GM23338 (cell line): ENCODE measurements around the gene PAX9. TPM values are rescaled to one million over a fixed set of nuclear protein-coding genes. Genes with fewer than 3 reads are reported as not detected.

Experiments
- ATAC-seq: fragments of 200-7000 bp; cut with Tn5 transposase; 3 replicates; pipeline ENCODE4 v1.9.1; 2020
- DNase-seq: peaks from one replicate; pipeline ENCODE4 v3.0.0-alpha.2; 2015; ENCODE audit warnings: low spot score
- H2AFZ ChIP-seq: fragments of 200-600 bp; sonication (generic); 2 replicates; pipeline ENCODE4 v1.8.0; 2016; ENCODE audit warnings: antibody characterized with exemption, mild to moderate bottlenecking, moderate library complexity
- H3F3A ChIP-seq: fragments of 200-600 bp; sonication (generic); replicated peaks from 2 replicates; pipeline ENCODE4 v1.8.0; 2017; ENCODE audit warnings: antibody characterized with exemption, mixed run types, low read depth
- H3K27ac ChIP-seq: fragments of 200-600 bp; sonication (generic); 2 replicates; pipeline ENCODE4 v1.6.1; 2016; ENCODE audit warnings: low read depth
- H3K27me3 ChIP-seq: fragments of 200-600 bp; sonication (generic); 2 replicates; pipeline ENCODE4 v1.8.0; 2016; ENCODE audit warnings: mild to moderate bottlenecking, mixed run types, moderate library complexity; ENCODE audit not compliant: insufficient read depth
- H3K36me3 ChIP-seq: fragments of 200-600 bp; sonication (generic); 2 replicates; pipeline ENCODE4 v1.8.0; 2016; ENCODE audit warnings: mild to moderate bottlenecking; ENCODE audit not compliant: insufficient read depth
- H3K4me1 ChIP-seq: fragments of 200-600 bp; sonication (generic); 2 replicates; pipeline ENCODE4 v1.8.0; 2016; ENCODE audit warnings: mild to moderate bottlenecking, moderate library complexity; ENCODE audit not compliant: insufficient read depth
- H3K4me2 ChIP-seq: fragments of 200-600 bp; sonication (generic); 2 replicates; pipeline ENCODE4 v1.7.1; 2017; ENCODE audit warnings: mixed run types
- H3K4me3 ChIP-seq: fragments of 200-600 bp; sonication (generic); 2 replicates; pipeline ENCODE4 v1.6.1; 2016; ENCODE audit warnings: mixed run types
- H3K79me2 ChIP-seq: fragments of 200-600 bp; sonication (generic); replicated peaks from 2 replicates; pipeline ENCODE4 v1.8.0; 2017; ENCODE audit warnings: mild to moderate bottlenecking; ENCODE audit not compliant: insufficient read depth
- H3K9me2 ChIP-seq: fragments of 200-600 bp; sonication (generic); 2 replicates; pipeline ENCODE4 v1.8.0; 2017; ENCODE audit not compliant: insufficient read depth
- H4K20me1 ChIP-seq: fragments of 200-600 bp; sonication (generic); replicated peaks from 2 replicates; pipeline ENCODE4 v1.8.0; 2017; ENCODE audit warnings: mild to moderate bottlenecking; ENCODE audit not compliant: insufficient read depth
- H3K27ac Mint-ChIP-seq: 2 replicates; pipeline ENCODE4 v1.8.0; 2020; ENCODE audit warnings: inconsistent platforms, mild to moderate bottlenecking, moderate library complexity, mixed read lengths
- H3K27me3 Mint-ChIP-seq: 3 replicates; pipeline ENCODE4 v1.8.0; 2022; ENCODE audit warnings: low read depth, mild to moderate bottlenecking, moderate library complexity, mixed read lengths, inconsistent platforms; ENCODE audit not compliant: insufficient read depth, poor library complexity
- H3K36me3 Mint-ChIP-seq: 3 replicates; pipeline ENCODE4 v1.8.0; 2021; ENCODE audit warnings: low read depth, mild to moderate bottlenecking, inconsistent platforms, moderate library complexity, mixed read lengths
- H3K4me1 Mint-ChIP-seq: 3 replicates; pipeline ENCODE4 v1.8.0; 2020; ENCODE audit warnings: mild to moderate bottlenecking, inconsistent platforms, mixed read lengths
- H3K4me3 Mint-ChIP-seq: 3 replicates; pipeline ENCODE4 v1.8.0; 2021; ENCODE audit warnings: moderate library complexity, mild to moderate bottlenecking, inconsistent platforms, mixed read lengths
- H3K9me3 Mint-ChIP-seq: 3 replicates; pipeline ENCODE4 v1.8.0; 2020; ENCODE audit warnings: moderate library complexity, mild to moderate bottlenecking, inconsistent platforms, mixed read lengths
- CREB1 ChIP-seq: fragments of 250-450 bp; sonication (Bioruptor Pico); IDR thresholded peaks from 2 replicates; pipeline ENCODE4 v1.5.0; 2020; ENCODE audit warnings: low read depth, mild to moderate bottlenecking, moderate library complexity
- EZH2 ChIP-seq: fragments of 200-600 bp; sonication (generic); IDR thresholded peaks from one replicate; pipeline ENCODE4 v1.8.0; 2017; ENCODE audit warnings: antibody characterized with exemption, mild to moderate bottlenecking, low read depth; ENCODE audit not compliant: unreplicated experiment
- EZH2phosphoT487 ChIP-seq: fragments of 200-600 bp; sonication (generic); IDR thresholded peaks from one replicate; pipeline ENCODE4 v1.8.1; 2018; ENCODE audit warnings: antibody characterized with exemption; ENCODE audit not compliant: unreplicated experiment
- JUNB ChIP-seq: IDR thresholded peaks from one replicate; pipeline ENCODE4 v1.6.1; 2016; ENCODE audit warnings: antibody characterized with exemption; ENCODE audit not compliant: unreplicated experiment
- NANOG ChIP-seq: IDR thresholded peaks from 2 replicates; pipeline ENCODE4 v1.6.1; 2016; ENCODE audit warnings: antibody characterized with exemption, borderline replicate concordance
- POLR2AphosphoS5 ChIP-seq: IDR thresholded peaks from 2 replicates; pipeline ENCODE4 v1.6.1; 2016; ENCODE audit warnings: antibody characterized with exemption, low read depth
- REST ChIP-seq: IDR thresholded peaks from one replicate; pipeline ENCODE4 v1.6.1; 2018; ENCODE audit warnings: antibody characterized with exemption; ENCODE audit not compliant: unreplicated experiment
- STAT1 ChIP-seq: IDR thresholded peaks from one replicate; pipeline ENCODE4 v1.6.1; 2016; ENCODE audit warnings: antibody characterized with exemption; ENCODE audit not compliant: unreplicated experiment
- ZNF114 ChIP-seq: fragments of 250-450 bp; sonication (Bioruptor Pico); IDR thresholded peaks from 2 replicates; pipeline ENCODE4 v1.5.0; 2020; ENCODE audit warnings: mild to moderate bottlenecking, moderate library complexity
- ZNF331 ChIP-seq: fragments of 250-450 bp; sonication (Bioruptor Pico); IDR thresholded peaks from 2 replicates; pipeline ENCODE4 v1.5.0; 2020; ENCODE audit warnings: low read depth, mild to moderate bottlenecking, moderate library complexity
- polyA plus RNA-seq: library from polyadenylated mRNA; unstranded; fragments of >200 nt; fragmentation: Nextera tagmentation; extraction: Ambion mirVana; gene quantifications from 2 replicates; pipeline ENCODE4 v1.2.1, GENCODE V29; 2016
- total RNA-seq: library from RNA; depleted of rRNA; stranded (reverse); fragments of >200 nt; shearing (Covaris generic); gene quantifications from 2 replicates; pipeline ENCODE4 v1.2.3, GENCODE V29; 2014
- TF ChIP-seq, protein P1 (sequence below): IDR thresholded peaks from 2 replicates; pipeline ENCODE4 v1.6.1; 2016; ENCODE audit warnings: antibody characterized with exemption
- TF ChIP-seq, protein P2 (sequence below): fragments of 250-450 bp; sonication (Bioruptor Pico); IDR thresholded peaks from 2 replicates; pipeline ENCODE4 v1.5.0; 2020; ENCODE audit warnings: mild to moderate bottlenecking, moderate library complexity
- TF ChIP-seq, protein P3 (sequence below), 2 experiments: fragments of 200-600 bp in 1 of 2; sonication (generic) in 1 of 2; conservative IDR thresholded peaks; 2 replicates each; pipeline versions ENCODE4 v1.5.1 to v1.6.1; 2016 to 2017; ENCODE audit warnings: antibody characterized with exemption in 2 of 2, low read depth in 2 of 2, mild to moderate bottlenecking in 2 of 2, moderate library complexity in 1 of 2

Gene PAX9
- total and polyA plus RNA-seq, 2 experiments from 2014 or later = 0.74 TPM; not detected in 1

- Histone ChIP-seq H3K36me3 (no peaks in the 10 kb centered on the region), H3K4me1 (peaks cover 9% of the 10 kb centered on the region), H3K27me3 (no peaks in the 10 kb centered on the region), H4K20me1 (no peaks in the 10 kb centered on the region), H3K4me2 (no peak overlapping the region), H3F3A (no peaks in the 10 kb centered on the region), H3K27ac (no peak overlapping the region), H2AFZ (no peak overlapping the region; the same call in 1 of the 2 replicates), H3K79me2 (no peaks in the 10 kb centered on the region), H3K4me3 (no peak overlapping the region), H3K9me2 (no peaks in the 10 kb centered on the region; the same call in 1 of the 2 replicates)
- H3K4me1 Mint-ChIP-seq = peaks cover 15% of the 10 kb centered on the region
- H3K4me3 Mint-ChIP-seq = no peak overlapping the region
- no peaks in the 10 kb centered on the region for H3K36me3 Mint-ChIP-seq
- TF ChIP-seq, protein P1, sequence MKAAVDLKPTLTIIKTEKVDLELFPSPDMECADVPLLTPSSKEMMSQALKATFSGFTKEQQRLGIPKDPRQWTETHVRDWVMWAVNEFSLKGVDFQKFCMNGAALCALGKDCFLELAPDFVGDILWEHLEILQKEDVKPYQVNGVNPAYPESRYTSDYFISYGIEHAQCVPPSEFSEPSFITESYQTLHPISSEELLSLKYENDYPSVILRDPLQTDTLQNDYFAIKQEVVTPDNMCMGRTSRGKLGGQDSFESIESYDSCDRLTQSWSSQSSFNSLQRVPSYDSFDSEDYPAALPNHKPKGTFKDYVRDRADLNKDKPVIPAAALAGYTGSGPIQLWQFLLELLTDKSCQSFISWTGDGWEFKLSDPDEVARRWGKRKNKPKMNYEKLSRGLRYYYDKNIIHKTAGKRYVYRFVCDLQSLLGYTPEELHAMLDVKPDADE = no peak
- TF ChIP-seq STAT1 = no peak
- TF ChIP-seq, protein P2, sequence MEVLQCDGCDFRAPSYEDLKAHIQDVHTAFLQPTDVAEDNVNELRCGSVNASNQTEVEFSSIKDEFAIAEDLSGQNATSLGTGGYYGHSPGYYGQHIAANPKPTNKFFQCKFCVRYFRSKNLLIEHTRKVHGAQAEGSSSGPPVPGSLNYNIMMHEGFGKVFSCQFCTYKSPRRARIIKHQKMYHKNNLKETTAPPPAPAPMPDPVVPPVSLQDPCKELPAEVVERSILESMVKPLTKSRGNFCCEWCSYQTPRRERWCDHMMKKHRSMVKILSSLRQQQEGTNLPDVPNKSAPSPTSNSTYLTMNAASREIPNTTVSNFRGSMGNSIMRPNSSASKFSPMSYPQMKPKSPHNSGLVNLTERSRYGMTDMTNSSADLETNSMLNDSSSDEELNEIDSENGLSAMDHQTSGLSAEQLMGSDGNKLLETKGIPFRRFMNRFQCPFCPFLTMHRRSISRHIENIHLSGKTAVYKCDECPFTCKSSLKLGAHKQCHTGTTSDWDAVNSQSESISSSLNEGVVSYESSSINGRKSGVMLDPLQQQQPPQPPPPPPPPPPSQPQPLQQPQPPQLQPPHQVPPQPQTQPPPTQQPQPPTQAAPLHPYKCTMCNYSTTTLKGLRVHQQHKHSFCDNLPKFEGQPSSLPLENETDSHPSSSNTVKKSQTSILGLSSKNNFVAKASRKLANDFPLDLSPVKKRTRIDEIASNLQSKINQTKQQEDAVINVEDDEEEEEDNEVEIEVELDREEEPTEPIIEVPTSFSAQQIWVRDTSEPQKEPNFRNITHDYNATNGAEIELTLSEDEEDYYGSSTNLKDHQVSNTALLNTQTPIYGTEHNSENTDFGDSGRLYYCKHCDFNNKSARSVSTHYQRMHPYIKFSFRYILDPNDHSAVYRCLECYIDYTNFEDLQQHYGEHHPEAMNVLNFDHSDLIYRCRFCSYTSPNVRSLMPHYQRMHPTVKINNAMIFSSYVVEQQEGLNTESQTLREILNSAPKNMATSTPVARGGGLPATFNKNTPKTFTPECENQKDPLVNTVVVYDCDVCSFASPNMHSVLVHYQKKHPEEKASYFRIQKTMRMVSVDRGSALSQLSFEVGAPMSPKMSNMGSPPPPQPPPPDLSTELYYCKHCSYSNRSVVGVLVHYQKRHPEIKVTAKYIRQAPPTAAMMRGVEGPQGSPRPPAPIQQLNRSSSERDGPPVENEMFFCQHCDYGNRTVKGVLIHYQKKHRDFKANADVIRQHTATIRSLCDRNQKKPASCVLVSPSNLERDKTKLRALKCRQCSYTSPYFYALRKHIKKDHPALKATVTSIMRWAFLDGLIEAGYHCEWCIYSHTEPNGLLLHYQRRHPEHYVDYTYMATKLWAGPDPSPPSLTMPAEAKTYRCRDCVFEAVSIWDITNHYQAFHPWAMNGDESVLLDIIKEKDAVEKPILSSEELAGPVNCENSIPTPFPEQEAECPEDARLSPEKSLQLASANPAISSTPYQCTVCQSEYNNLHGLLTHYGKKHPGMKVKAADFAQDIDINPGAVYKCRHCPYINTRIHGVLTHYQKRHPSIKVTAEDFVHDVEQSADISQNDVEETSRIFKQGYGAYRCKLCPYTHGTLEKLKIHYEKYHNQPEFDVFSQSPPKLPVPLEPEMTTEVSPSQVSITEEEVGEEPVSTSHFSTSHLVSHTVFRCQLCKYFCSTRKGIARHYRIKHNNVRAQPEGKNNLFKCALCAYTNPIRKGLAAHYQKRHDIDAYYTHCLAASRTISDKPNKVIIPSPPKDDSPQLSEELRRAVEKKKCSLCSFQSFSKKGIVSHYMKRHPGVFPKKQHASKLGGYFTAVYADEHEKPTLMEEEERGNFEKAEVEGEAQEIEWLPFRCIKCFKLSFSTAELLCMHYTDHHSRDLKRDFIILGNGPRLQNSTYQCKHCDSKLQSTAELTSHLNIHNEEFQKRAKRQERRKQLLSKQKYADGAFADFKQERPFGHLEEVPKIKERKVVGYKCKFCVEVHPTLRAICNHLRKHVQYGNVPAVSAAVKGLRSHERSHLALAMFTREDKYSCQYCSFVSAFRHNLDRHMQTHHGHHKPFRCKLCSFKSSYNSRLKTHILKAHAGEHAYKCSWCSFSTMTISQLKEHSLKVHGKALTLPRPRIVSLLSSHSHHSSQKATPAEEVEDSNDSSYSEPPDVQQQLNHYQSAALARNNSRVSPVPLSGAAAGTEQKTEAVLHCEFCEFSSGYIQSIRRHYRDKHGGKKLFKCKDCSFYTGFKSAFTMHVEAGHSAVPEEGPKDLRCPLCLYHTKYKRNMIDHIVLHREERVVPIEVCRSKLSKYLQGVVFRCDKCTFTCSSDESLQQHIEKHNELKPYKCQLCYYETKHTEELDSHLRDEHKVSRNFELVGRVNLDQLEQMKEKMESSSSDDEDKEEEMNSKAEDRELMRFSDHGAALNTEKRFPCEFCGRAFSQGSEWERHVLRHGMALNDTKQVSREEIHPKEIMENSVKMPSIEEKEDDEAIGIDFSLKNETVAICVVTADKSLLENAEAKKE (CRISPR knock-in tag) = no peak
- no peak for TF ChIP-seq EZH2phosphoT487
- no peak for TF ChIP-seq EZH2
- no peak for TF ChIP-seq ZNF331 (CRISPR knock-in tag)
- TF ChIP-seq ZNF114 = no peak
- TF ChIP-seq, protein P3, sequence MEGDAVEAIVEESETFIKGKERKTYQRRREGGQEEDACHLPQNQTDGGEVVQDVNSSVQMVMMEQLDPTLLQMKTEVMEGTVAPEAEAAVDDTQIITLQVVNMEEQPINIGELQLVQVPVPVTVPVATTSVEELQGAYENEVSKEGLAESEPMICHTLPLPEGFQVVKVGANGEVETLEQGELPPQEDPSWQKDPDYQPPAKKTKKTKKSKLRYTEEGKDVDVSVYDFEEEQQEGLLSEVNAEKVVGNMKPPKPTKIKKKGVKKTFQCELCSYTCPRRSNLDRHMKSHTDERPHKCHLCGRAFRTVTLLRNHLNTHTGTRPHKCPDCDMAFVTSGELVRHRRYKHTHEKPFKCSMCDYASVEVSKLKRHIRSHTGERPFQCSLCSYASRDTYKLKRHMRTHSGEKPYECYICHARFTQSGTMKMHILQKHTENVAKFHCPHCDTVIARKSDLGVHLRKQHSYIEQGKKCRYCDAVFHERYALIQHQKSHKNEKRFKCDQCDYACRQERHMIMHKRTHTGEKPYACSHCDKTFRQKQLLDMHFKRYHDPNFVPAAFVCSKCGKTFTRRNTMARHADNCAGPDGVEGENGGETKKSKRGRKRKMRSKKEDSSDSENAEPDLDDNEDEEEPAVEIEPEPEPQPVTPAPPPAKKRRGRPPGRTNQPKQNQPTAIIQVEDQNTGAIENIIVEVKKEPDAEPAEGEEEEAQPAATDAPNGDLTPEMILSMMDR (conservative IDR thresholded peaks at IDR 0.05; ENCODE audit: low read depth in 2 of 2) = no peak
- no peak for TF ChIP-seq NANOG
- no peak for TF ChIP-seq JUNB
- TF ChIP-seq REST = no peak
- TF ChIP-seq POLR2AphosphoS5 = no peak
- no peak for TF ChIP-seq CREB1
- peaks cover 9% of the 10 kb centered on the region for H3K27me3 Mint-ChIP-seq
- H3K9me3 Mint-ChIP-seq = no peaks in the 10 kb centered on the region
- H3K27ac Mint-ChIP-seq = peak overlapping the region; percentile 43; the same call in 1 of the 2 replicates
- peak; percentile 56 for DNase-seq
- ATAC-seq = peak; percentile 97
Observed at GRCh38 chr14:36717363-36717762, 55.7 kb downstream of the PAX9 start.
